ENCODE results near the gene HDAC5. TPM values are rescaled to one million over a fixed set of nuclear protein-coding genes. Genes with fewer than 3 reads are reported as not detected.

The HDAC5 gene
- total and polyA plus RNA-seq, 2 of the 8 experiments (the other 6 are each of a cell fraction or from before 2014, with no cell fraction given), result 48.5 to 54.4 TPM

- CTCF ChIA-PET (ENCODE audit: partially characterized antibody), result interaction anchor here (1.0 to 9.5 kb wide), 3 partner anchors 10 to 30 kb away, joined by 3 to 108 read pairs (median 3); no protein-coding TSS in a partner anchor
- no peak overlapping the region for H4K8ac ChIP-seq (ENCODE audit: extremely low read depth, insufficient read depth, low read length)
- TF ChIP-seq CBX5 (IDR thresholded peaks at IDR 0.05; ENCODE audit: low read depth, low read length), result no peak
- TF ChIP-seq FOSL1 (IDR thresholded peaks at IDR 0.05; ENCODE audit: insufficient read depth, low read depth, low read length), result no peak
- no peak for TF ChIP-seq E2F6 (IDR thresholded peaks at IDR 0.05)
- TF ChIP-seq MAX (IDR thresholded peaks at IDR 0.05), result no peak
- no peak for TF ChIP-seq SIN3A (conservative IDR thresholded peaks at IDR 0.05 in 1 of 2, IDR thresholded peaks at IDR 0.05 in 1 of 2; ENCODE audit: low read depth in 1 of 2, low read length in 2 of 2)
- no peak for TF ChIP-seq BRCA1 (IDR thresholded peaks at IDR 0.05; ENCODE audit: low read depth, low read length)
- no peak for TF ChIP-seq RXRA (IDR thresholded peaks at IDR 0.05; ENCODE audit: insufficient read depth, low read depth, low read length)
- TF ChIP-seq ATF2 (IDR thresholded peaks at IDR 0.05; ENCODE audit: low read length), result no peak
- no peak for TF ChIP-seq CREB1 (IDR thresholded peaks at IDR 0.05)
- no peak for TF ChIP-seq TBP (IDR thresholded peaks at IDR 0.05; ENCODE audit: low read depth, low read length)
- TF ChIP-seq POLR2AphosphoS5 (IDR thresholded peaks at IDR 0.05; ENCODE audit: low read depth, low read length), result no peak
- TF ChIP-seq TAF1 (IDR thresholded peaks at IDR 0.05; ENCODE audit: low read depth, low read length), result no peak
Measured at GRCh38 chr17:44037471-44037870, 86.0 kb downstream of the HDAC5 start.

More at GRCh38 chr17:44037471-44037870, 86.0 kb downstream of the HDAC5 start:
- H4K5ac ChIP-seq (ENCODE audit: insufficient read length, low read depth, low read length), result no peak overlapping the region
- no peaks in the 10 kb centered on the region for H3K27me3 ChIP-seq (replicated peaks in 1 of 4; ENCODE audit: control insufficient read depth in 3 of 4, extremely low read depth in 1 of 4, insufficient read depth in 3 of 4, low read length in 3 of 4)
- no peak overlapping the region for H3K4me2 ChIP-seq (ENCODE audit: insufficient read depth in 1 of 2, low read depth in 2 of 2, low read length in 2 of 2)
- FAIRE-seq (no peak), DNase-seq (ENCODE audit: low read depth in 1 of 2, low spot score in 2 of 2) (no peak)
- WGBS, 2 experiments (ENCODE audit: extremely low coverage in 1 of 2, insufficient coverage in 1 of 2, insufficient read length in 1 of 2, insufficient replicate concordance in 2 of 2, low coverage in 1 of 2, low lambda C conversion rate in 2 of 2, missing lambda C conversion rate in 1 of 2), result 76% methylated on average over 2 of the region's 2 CpGs; no CpG with 5 or more reads in 1 of the 2 experiments
- no peak overlapping the region for H3K9ac ChIP-seq (replicated peaks in 1 of 4; ENCODE audit: extremely low read depth in 1 of 4, low read depth in 3 of 4, low read length in 3 of 4)
- no peak overlapping the region for H3K27ac ChIP-seq (ENCODE audit: low read depth, low read length)
- H4K91ac ChIP-seq (replicated peaks; ENCODE audit: insufficient read length, low read length), result no peak overlapping the region
- H2BK120ac ChIP-seq (replicated peaks; ENCODE audit: low read depth, low read length), result no peak overlapping the region
- no peaks in the 10 kb centered on the region for H3K23me2 ChIP-seq (ENCODE audit: low read depth, low read length)
- no peak overlapping the region for H3K4me3 ChIP-seq (ENCODE audit: extremely low read depth in 1 of 4, insufficient read depth in 2 of 4, low read depth in 3 of 4, low read length in 4 of 4)
- no peak overlapping the region for H3K23ac ChIP-seq (ENCODE audit: insufficient read length)
- no peak overlapping the region for H3K56ac ChIP-seq (replicated peaks; ENCODE audit: insufficient read length, low read depth, low read length)
- no peak overlapping the region for H2AFZ ChIP-seq (ENCODE audit: low read length)
- H3K4ac ChIP-seq (replicated peaks; ENCODE audit: insufficient read length, low read depth, low read length), result no peak overlapping the region
- H4K20me1 ChIP-seq (replicated peaks in 1 of 2; ENCODE audit: control insufficient read depth in 1 of 2, insufficient read depth in 2 of 2, low read length in 2 of 2), result peaks cover 4 to 19% of the 10 kb centered on the region in 2 experiments
- H3K18ac ChIP-seq (ENCODE audit: extremely low read depth, low read length), result no peak overlapping the region
- peaks cover 24 to 56% (median 42%) of the 10 kb centered on the region in 4 experiments for H3K36me3 ChIP-seq (ENCODE audit: control insufficient read depth in 2 of 4, insufficient read depth in 4 of 4, low read length in 3 of 4)
- no peak overlapping the region for H2AK5ac ChIP-seq (ENCODE audit: low read depth, low read length)
- no peak overlapping the region for H2BK15ac ChIP-seq (ENCODE audit: low read length)
- H3K4me1 ChIP-seq (replicated peaks in 1 of 4; ENCODE audit: control insufficient read depth in 3 of 4, insufficient read depth in 4 of 4, low read length in 3 of 4), result no peaks in the 10 kb centered on the region
- no peak overlapping the region for H2BK20ac ChIP-seq (ENCODE audit: low read length)
- POLR2A ChIA-PET (ENCODE audit: partially characterized antibody), result interaction anchor here (1.7 kb wide), 1 partner anchor 23 kb away, joined by 5 read pairs; the partner anchor contains the start of gene TMEM101
- H3K79me1 ChIP-seq (ENCODE audit: low read depth, low read length), result no peaks in the 10 kb centered on the region; the same call in 1 of the 2 replicates
- peaks cover 0 to 30% of the 10 kb centered on the region in 2 experiments; a peak in 2 of 4 replicates for H3K79me2 ChIP-seq (ENCODE audit: control insufficient read depth in 1 of 2, insufficient read depth in 2 of 2, low read length in 2 of 2)
- no peaks in the 10 kb centered on the region for H3K9me3 ChIP-seq (ENCODE audit: insufficient read depth in 2 of 2, low read depth in 1 of 2, low read length in 1 of 2)
- H2BK12ac ChIP-seq (ENCODE audit: low read depth, low read length), result no peak overlapping the region
- H2BK5ac ChIP-seq (ENCODE audit: low read depth, low read length), result no peak overlapping the region
- H3K14ac ChIP-seq (ENCODE audit: insufficient read length), result no peak overlapping the region

Measured in H1 (cell line).